ENCODE data around the gene PRSS2. TPM values are rescaled to one million over a fixed set of nuclear protein-coding genes. Genes with fewer than 3 reads are reported as not detected.

The PRSS2 gene
- total and polyA plus RNA-seq, 2 donors (not counting 3 experiments of a cell fraction or from before 2014, with no cell fraction given), result 0.25 TPM; not detected in 1

DNA sequence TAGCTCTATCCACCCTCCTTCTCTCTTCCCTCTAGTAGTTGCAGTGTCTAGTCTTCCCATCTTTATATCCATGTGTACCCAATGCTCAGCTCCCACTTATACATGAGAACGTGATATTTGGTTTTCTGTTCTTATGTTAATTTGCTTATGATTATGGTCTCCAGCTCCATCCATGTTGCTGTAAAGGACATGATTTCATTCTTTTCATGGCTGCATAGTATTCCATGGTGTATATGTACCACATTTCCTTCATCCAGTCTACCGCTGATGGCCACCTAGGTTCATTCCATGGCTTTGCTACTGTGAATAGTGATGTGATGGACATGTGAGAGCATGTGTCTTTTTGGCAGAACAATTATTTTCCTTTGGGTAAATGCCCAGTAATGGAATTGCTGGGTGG is 6.5 kb downstream of the PRSS2 start:
- FAIRE-seq (no peak), DNase-seq (ENCODE audit: low read depth, low spot score) (no peak)
- Histone ChIP-seq H3K9me3 (replicated peaks; ENCODE audit: control insufficient read depth, insufficient read depth, low read length) (no peaks in the 10 kb centered on the region), H3K27me3 (ENCODE audit: control insufficient read depth in 2 of 2, insufficient read depth in 2 of 2, low read length in 2 of 2) (peaks cover under 1 to 2% of the 10 kb centered on the region in 2 experiments), H3K4me2 (ENCODE audit: insufficient read depth, low read length) (no peak overlapping the region), H4K20me1 (replicated peaks; ENCODE audit: control insufficient read depth, extremely low read depth, insufficient read depth, low read length) (no peaks in the 10 kb centered on the region), H3K79me2 (ENCODE audit: control insufficient read depth, insufficient read depth, low read length) (no peaks in the 10 kb centered on the region), H3K9ac (replicated peaks; ENCODE audit: extremely low read depth, insufficient read depth, low read length) (no peak overlapping the region), H3K36me3 (ENCODE audit: control insufficient read depth in 2 of 2, extremely low read depth in 1 of 2, insufficient read depth in 2 of 2, low read length in 2 of 2) (no peaks in the 10 kb centered on the region), H2AFZ (ENCODE audit: low read depth, low read length) (no peak overlapping the region), H3K4me3 (replicated peaks in 1 of 3; ENCODE audit: insufficient read depth in 1 of 3, low read depth in 1 of 3, low read length in 3 of 3) (no peak overlapping the region), H3K27ac (ENCODE audit: insufficient read depth, low read depth, low read length) (no peak overlapping the region), H3K4me1 (ENCODE audit: control insufficient read depth, extremely low read depth, insufficient read depth, low read length) (peaks cover 13% of the 10 kb centered on the region), H3K9me1 (replicated peaks; ENCODE audit: control insufficient read depth, extremely low read depth, insufficient read depth, low read length) (no peaks in the 10 kb centered on the region)
- POLR2A ChIA-PET, result no interaction called here
- no TSS peak for BruUV-seq (replicated peaks)
- intact Hi-C loops (cut with micrococcal nuclease), result loop anchor here (2.0 kb wide), 1 partner anchor 23 kb away; no protein-coding TSS in a partner anchor
- CTCF ChIA-PET, result interaction anchor here (1.3 to 1.9 kb wide), 3 partner anchors 64 to 190 kb away, joined by 3 to 17 read pairs (median 5); no protein-coding TSS in a partner anchor
- dilution Hi-C loops (cut with MboI; ENCODE audit: extremely low pct_ligation_motif_present, low sequenced_read_pairs), result no loop called here
- TF ChIP-seq FOS (IDR thresholded peaks at IDR 0.05; ENCODE audit: borderline replicate concordance, insufficient read depth, low read length) (no peak), MYC (IDR thresholded peaks at IDR 0.05; ENCODE audit: low read depth, low read length) (no peak), POLR2A (IDR thresholded peaks at IDR 0.05; ENCODE audit: low read depth, low read length) (no peak), GATA2 (IDR thresholded peaks at IDR 0.05; ENCODE audit: insufficient read depth, insufficient read length, low read depth, low read length) (no peak), POLR2AphosphoS5 (IDR thresholded peaks at IDR 0.05; ENCODE audit: insufficient read depth, low read depth, low read length) (no peak), JUN (IDR thresholded peaks at IDR 0.05; ENCODE audit: borderline replicate concordance, insufficient read depth, insufficient read length, low read depth) (no peak), CTCF (IDR thresholded peaks at IDR 0.05; ENCODE audit: extremely low read depth in 1 of 2, insufficient read depth in 1 of 2, low read depth in 1 of 2, low read length in 2 of 2) (no peak), EZH2 (IDR thresholded peaks at IDR 0.05; ENCODE audit: borderline replicate concordance, low read depth, low read length, severe bottlenecking) (no peak), MAX (IDR thresholded peaks at IDR 0.05; ENCODE audit: insufficient read depth, insufficient read length) (no peak)
